Neural cell (in vitro differentiated cells): ENCODE measurements around the gene SSTR4. TPM values are rescaled to one million over a fixed set of nuclear protein-coding genes. Genes with fewer than 3 reads are reported as not detected.

ENCODE experiments used
- H2AFZ ChIP-seq: fragments of 200-600, 300-800 bp; sonication (generic), shearing (Covaris generic); 2 replicates; pipeline ENCODE4 v1.6.0; 2014; ENCODE audit warnings: low read depth, mild to moderate bottlenecking, antibody characterized with exemption, low read length, moderate library complexity
- H3F3A ChIP-seq: fragments of 200-600 bp; shearing (Covaris generic); 2 replicates; pipeline ENCODE4 v1.6.1; 2016; ENCODE audit warnings: mild to moderate bottlenecking, moderate library complexity, mixed read lengths, antibody characterized with exemption, low read length; ENCODE audit not compliant: insufficient read depth, poor library complexity, severe bottlenecking
- H3K27ac ChIP-seq: fragments of 200-600, 300-800 bp; sonication (generic), shearing (Covaris generic); 2 replicates; pipeline ENCODE4 v1.5.1; 2014; ENCODE audit warnings: mild to moderate bottlenecking, low read length, moderate library complexity
- H3K27me3 ChIP-seq: fragments of 300-800, 200-600 bp; sonication (generic), shearing (Covaris generic); 2 replicates; pipeline ENCODE4 v1.6.0; 2014; ENCODE audit warnings: mild to moderate bottlenecking, low read depth, low read length, moderate library complexity; ENCODE audit not compliant: insufficient read depth
- H3K36me3 ChIP-seq: fragments of 300-800, 200-600 bp; sonication (generic), shearing (Covaris generic); 2 replicates; pipeline ENCODE4 v1.5.1; 2014; ENCODE audit warnings: mild to moderate bottlenecking, antibody characterized with exemption, low read length, moderate library complexity; ENCODE audit not compliant: insufficient read depth
- H3K4me2 ChIP-seq: fragments of 300-800, 200-600 bp; sonication (generic), shearing (Covaris generic); 2 replicates; pipeline ENCODE4 v1.6.0; 2014; ENCODE audit warnings: mild to moderate bottlenecking, low read length
- H3K4me3 ChIP-seq: fragments of 300-800, 200-600 bp; sonication (generic), shearing (Covaris generic); 2 replicates; pipeline ENCODE4 v1.5.1; 2014; ENCODE audit warnings: mild to moderate bottlenecking, low read length, moderate library complexity
- H3K79me2 ChIP-seq: fragments of 200-600 bp; shearing (Covaris generic); replicated peaks from 2 replicates; pipeline ENCODE4 v1.6.0; 2014; ENCODE audit warnings: mild to moderate bottlenecking, low read length, moderate library complexity; ENCODE audit not compliant: insufficient read depth
- H3K9ac ChIP-seq: fragments of 300-800, 200-600 bp; sonication (generic), shearing (Covaris generic); 2 replicates; pipeline ENCODE4 v1.6.1; 2016; ENCODE audit warnings: mild to moderate bottlenecking, low read length, mixed read lengths
- H3K9me2 ChIP-seq: fragments of 200-600 bp; shearing (Covaris generic); 2 replicates; pipeline ENCODE4 v1.6.1; 2016; ENCODE audit warnings: mild to moderate bottlenecking, low read length, mixed read lengths; ENCODE audit not compliant: insufficient read depth
- H3K9me3 ChIP-seq: fragments of 200-600, 300-800 bp; sonication (generic), shearing (Covaris generic); 2 replicates; pipeline ENCODE4 v1.6.1; 2016; ENCODE audit warnings: mild to moderate bottlenecking, mixed run types, low read length, moderate library complexity, mixed read lengths
- H4K20me1 ChIP-seq: fragments of 200-600 bp; shearing (Covaris generic); 2 replicates; pipeline ENCODE4 v1.6.1; 2016; ENCODE audit warnings: mild to moderate bottlenecking, mixed run types; ENCODE audit not compliant: insufficient read depth
- CTCF ChIP-seq: fragments of 450-650 bp; IDR thresholded peaks from 2 replicates; pipeline ENCODE4 v1.5.1; 2014; ENCODE audit warnings: antibody characterized with exemption, mild to moderate bottlenecking, moderate library complexity; ENCODE audit not compliant: poor library complexity, severe bottlenecking
- EP300 ChIP-seq: fragments of 450-650 bp; conservative IDR thresholded peaks from 2 replicates; pipeline ENCODE4 v1.6.1; 2014; ENCODE audit warnings: antibody characterized with exemption, mild to moderate bottlenecking, moderate library complexity; ENCODE audit not compliant: poor library complexity, severe bottlenecking
- EZH2 ChIP-seq: fragments of 200-600, 300-800 bp; shearing (Covaris generic), sonication (generic); IDR thresholded peaks from 2 replicates; pipeline ENCODE4 v1.6.1; 2014; ENCODE audit warnings: antibody characterized with exemption, low read length, borderline replicate concordance, mild to moderate bottlenecking; ENCODE audit not compliant: insufficient read depth, poor library complexity, severe bottlenecking
- MXI1 ChIP-seq: fragments of 450-650 bp; conservative IDR thresholded peaks from 2 replicates; pipeline ENCODE4 v1.6.1; 2014; ENCODE audit warnings: antibody characterized with exemption, mild to moderate bottlenecking; ENCODE audit not compliant: poor library complexity, severe bottlenecking
- POLR2AphosphoS5 ChIP-seq: IDR thresholded peaks from 2 replicates; pipeline ENCODE4 v1.6.1; 2012
- RAD21 ChIP-seq: fragments of 450-650 bp; conservative IDR thresholded peaks from 2 replicates; pipeline ENCODE4 v1.6.1; 2014; ENCODE audit warnings: antibody characterized with exemption, mild to moderate bottlenecking, moderate library complexity
- REST ChIP-seq: IDR thresholded peaks from 2 replicates; pipeline ENCODE4 v1.6.1; 2012; ENCODE audit warnings: borderline replicate concordance
- SMC3 ChIP-seq: fragments of 450-650 bp; conservative IDR thresholded peaks from 2 replicates; pipeline ENCODE4 v1.6.1; 2014; ENCODE audit warnings: antibody characterized with exemption, mild to moderate bottlenecking, moderate library complexity; ENCODE audit not compliant: poor library complexity
- TAF1 ChIP-seq: IDR thresholded peaks from 2 replicates; pipeline ENCODE4 v1.6.1; 2012; ENCODE audit warnings: low read depth
- polyA plus RNA-seq: library from polyadenylated mRNA; depleted of rRNA; stranded (reverse); fragments of >200 nt; gene quantifications from 2 replicates; pipeline ENCODE4 v1.2.3, GENCODE V29; 2014

Gene SSTR4
- polyA plus RNA-seq, 1 donor from 2014 or later, result not detected

- no peaks in the 10 kb centered on the region for H3K9me3 ChIP-seq
- H3K27ac ChIP-seq, result no peak overlapping the region
- H3K4me2 ChIP-seq, result no peak overlapping the region
- no peaks in the 10 kb centered on the region for H3F3A ChIP-seq
- no peak overlapping the region for H3K4me3 ChIP-seq
- H3K27me3 ChIP-seq, result peaks cover 73% of the 10 kb centered on the region
- H4K20me1 ChIP-seq, result no peaks in the 10 kb centered on the region
- no peaks in the 10 kb centered on the region for H3K79me2 ChIP-seq
- H3K9ac ChIP-seq, result no peak overlapping the region
- no peaks in the 10 kb centered on the region for H3K36me3 ChIP-seq
- H2AFZ ChIP-seq, result no peak overlapping the region
- TF ChIP-seq SMC3 (no peak), MXI1 (no peak), TAF1 (no peak), RAD21 (no peak), CTCF (no peak), EP300 (no peak), EZH2 (no peak), POLR2AphosphoS5 (no peak), REST (no peak)
- H3K9me2 ChIP-seq, result no peaks in the 10 kb centered on the region
These were observed 7.2 kb downstream of the SSTR4 start for GRCh38 chr20:23042270-23042669.

- Histone ChIP-seq H3K27me3 (peaks cover 73% of the 10 kb centered on the region), H3K79me2 (no peaks in the 10 kb centered on the region), H3K9me2 (no peaks in the 10 kb centered on the region), H3K9ac (no peak overlapping the region), H3K4me3 (no peak overlapping the region), H2AFZ (no peak overlapping the region), H3K36me3 (no peaks in the 10 kb centered on the region), H3K4me2 (no peak overlapping the region), H4K20me1 (no peaks in the 10 kb centered on the region), H3K9me3 (no peaks in the 10 kb centered on the region), H3F3A (no peaks in the 10 kb centered on the region), H3K27ac (no peak overlapping the region)
- TF ChIP-seq POLR2AphosphoS5, result no peak
- no peak for TF ChIP-seq TAF1
- TF ChIP-seq REST, result no peak
- no peak for TF ChIP-seq CTCF
- no peak for TF ChIP-seq RAD21
- TF ChIP-seq SMC3, result no peak
- TF ChIP-seq EZH2, result no peak
- no peak for TF ChIP-seq MXI1
- TF ChIP-seq EP300, result no peak
These were observed 8.3 kb downstream of the SSTR4 start for GRCh38 chr20:23043376-23043775.
